Panc1 (cell line): ENCODE measurements around the gene ZDHHC11.

ENCODE experiments used
- POLR2AphosphoS5 ChIP-seq: IDR thresholded peaks from 2 replicates; pipeline ENCODE4 v1.6.1; 2012; ENCODE audit warnings: mild to moderate bottlenecking, low read depth, low read length, moderate library complexity
- SIN3A ChIP-seq: IDR thresholded peaks from 2 replicates; pipeline ENCODE4 v1.6.1; 2012; ENCODE audit warnings: low read depth, mild to moderate bottlenecking, low read length, moderate library complexity, borderline replicate concordance; ENCODE audit not compliant: insufficient read depth
- TF ChIP-seq, protein P1 (sequence below): fragments of 450-650 bp; IDR thresholded peaks from 2 replicates; pipeline ENCODE4 v1.5.1; 2017; ENCODE audit warnings: mild to moderate bottlenecking
- TF ChIP-seq, protein P2 (sequence below), 2 experiments: IDR thresholded peaks; 2 replicates each; pipeline ENCODE4 v1.6.1; 2011 to 2012; ENCODE audit warnings: low read depth in 2 of 2, control low read depth in 1 of 2, low read length in 1 of 2, mild to moderate bottlenecking in 1 of 2, moderate library complexity in 1 of 2; ENCODE audit not compliant: insufficient read depth in 1 of 2

DNA sequence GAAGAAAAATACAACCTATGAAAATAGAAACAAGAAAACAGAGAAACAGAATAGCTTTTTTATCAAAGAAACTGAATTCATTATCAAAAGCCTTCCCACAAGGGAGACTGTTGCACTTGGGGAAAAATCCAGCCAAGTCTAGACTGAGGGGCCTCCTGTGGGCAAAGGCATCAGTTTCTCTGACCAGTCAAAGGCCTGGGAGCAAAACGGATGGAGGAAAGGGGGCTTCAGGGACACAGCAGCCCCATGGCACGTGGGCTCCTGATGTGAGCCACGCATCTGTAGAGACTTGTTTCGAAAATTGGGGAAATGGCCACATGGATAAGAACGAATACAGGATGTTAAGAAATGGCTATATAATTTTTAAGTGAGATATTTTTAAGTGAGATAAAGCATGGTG, 87.4 kb downstream of the ZDHHC11 start:
- TF ChIP-seq SIN3A (no peak), POLR2AphosphoS5 (no peak)
- TF ChIP-seq, protein P1, sequence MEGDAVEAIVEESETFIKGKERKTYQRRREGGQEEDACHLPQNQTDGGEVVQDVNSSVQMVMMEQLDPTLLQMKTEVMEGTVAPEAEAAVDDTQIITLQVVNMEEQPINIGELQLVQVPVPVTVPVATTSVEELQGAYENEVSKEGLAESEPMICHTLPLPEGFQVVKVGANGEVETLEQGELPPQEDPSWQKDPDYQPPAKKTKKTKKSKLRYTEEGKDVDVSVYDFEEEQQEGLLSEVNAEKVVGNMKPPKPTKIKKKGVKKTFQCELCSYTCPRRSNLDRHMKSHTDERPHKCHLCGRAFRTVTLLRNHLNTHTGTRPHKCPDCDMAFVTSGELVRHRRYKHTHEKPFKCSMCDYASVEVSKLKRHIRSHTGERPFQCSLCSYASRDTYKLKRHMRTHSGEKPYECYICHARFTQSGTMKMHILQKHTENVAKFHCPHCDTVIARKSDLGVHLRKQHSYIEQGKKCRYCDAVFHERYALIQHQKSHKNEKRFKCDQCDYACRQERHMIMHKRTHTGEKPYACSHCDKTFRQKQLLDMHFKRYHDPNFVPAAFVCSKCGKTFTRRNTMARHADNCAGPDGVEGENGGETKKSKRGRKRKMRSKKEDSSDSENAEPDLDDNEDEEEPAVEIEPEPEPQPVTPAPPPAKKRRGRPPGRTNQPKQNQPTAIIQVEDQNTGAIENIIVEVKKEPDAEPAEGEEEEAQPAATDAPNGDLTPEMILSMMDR = no peak
- TF ChIP-seq, protein P2, sequence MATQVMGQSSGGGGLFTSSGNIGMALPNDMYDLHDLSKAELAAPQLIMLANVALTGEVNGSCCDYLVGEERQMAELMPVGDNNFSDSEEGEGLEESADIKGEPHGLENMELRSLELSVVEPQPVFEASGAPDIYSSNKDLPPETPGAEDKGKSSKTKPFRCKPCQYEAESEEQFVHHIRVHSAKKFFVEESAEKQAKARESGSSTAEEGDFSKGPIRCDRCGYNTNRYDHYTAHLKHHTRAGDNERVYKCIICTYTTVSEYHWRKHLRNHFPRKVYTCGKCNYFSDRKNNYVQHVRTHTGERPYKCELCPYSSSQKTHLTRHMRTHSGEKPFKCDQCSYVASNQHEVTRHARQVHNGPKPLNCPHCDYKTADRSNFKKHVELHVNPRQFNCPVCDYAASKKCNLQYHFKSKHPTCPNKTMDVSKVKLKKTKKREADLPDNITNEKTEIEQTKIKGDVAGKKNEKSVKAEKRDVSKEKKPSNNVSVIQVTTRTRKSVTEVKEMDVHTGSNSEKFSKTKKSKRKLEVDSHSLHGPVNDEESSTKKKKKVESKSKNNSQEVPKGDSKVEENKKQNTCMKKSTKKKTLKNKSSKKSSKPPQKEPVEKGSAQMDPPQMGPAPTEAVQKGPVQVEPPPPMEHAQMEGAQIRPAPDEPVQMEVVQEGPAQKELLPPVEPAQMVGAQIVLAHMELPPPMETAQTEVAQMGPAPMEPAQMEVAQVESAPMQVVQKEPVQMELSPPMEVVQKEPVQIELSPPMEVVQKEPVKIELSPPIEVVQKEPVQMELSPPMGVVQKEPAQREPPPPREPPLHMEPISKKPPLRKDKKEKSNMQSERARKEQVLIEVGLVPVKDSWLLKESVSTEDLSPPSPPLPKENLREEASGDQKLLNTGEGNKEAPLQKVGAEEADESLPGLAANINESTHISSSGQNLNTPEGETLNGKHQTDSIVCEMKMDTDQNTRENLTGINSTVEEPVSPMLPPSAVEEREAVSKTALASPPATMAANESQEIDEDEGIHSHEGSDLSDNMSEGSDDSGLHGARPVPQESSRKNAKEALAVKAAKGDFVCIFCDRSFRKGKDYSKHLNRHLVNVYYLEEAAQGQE (IDR thresholded peaks at IDR 0.05; ENCODE audit: insufficient read depth in 1 of 2, low read depth in 2 of 2, low read length in 1 of 2) = no peak
